ENCODE measurements around the gene TCF7L2. TPM values are rescaled to one million over a fixed set of nuclear protein-coding genes. Genes with fewer than 3 reads are reported as not detected.

Gene TCF7L2
- total and polyA plus RNA-seq, 2 donors (not counting 1 experiment from before 2014, with no cell fraction given): 3.4 to 5.0 TPM

GRCh38 chr10:113142601-113143362, 192.7 kb downstream of the TCF7L2 start:
- H3K27me3 ChIP-seq (ENCODE audit: control insufficient read depth, insufficient read depth, low read length): no peaks in the 10 kb centered on the region
- H3K79me2 ChIP-seq (ENCODE audit: control insufficient read depth, insufficient read depth, low read length): no peaks in the 10 kb centered on the region
- H3K9ac ChIP-seq (ENCODE audit: insufficient read depth, low read length): no peak overlapping the region
- no peak overlapping the region for H3K27ac ChIP-seq (ENCODE audit: insufficient read depth, low read length)
- no peak overlapping the region for H3K4me3 ChIP-seq (replicated peaks in 1 of 4; ENCODE audit: control extremely low read depth in 1 of 4, insufficient read depth in 1 of 4, low read depth in 3 of 4, low read length in 4 of 4)
- H3K4me1 ChIP-seq (ENCODE audit: control insufficient read depth, extremely low read depth, insufficient read depth, low read length): no peaks in the 10 kb centered on the region
- no peak for DNase-seq (ENCODE audit: low read depth in 2 of 2)
- H2AFZ ChIP-seq (ENCODE audit: low read length): no peak overlapping the region
- H3K9me3 ChIP-seq (ENCODE audit: control insufficient read depth, insufficient read depth, low read depth, low read length): no peaks in the 10 kb centered on the region
- no peaks in the 10 kb centered on the region for H4K20me1 ChIP-seq (ENCODE audit: control insufficient read depth, extremely low read depth, insufficient read depth, low read length)
- H3K36me3 ChIP-seq (ENCODE audit: control insufficient read depth, insufficient read depth, low read length): no peaks in the 10 kb centered on the region
- TF ChIP-seq CTCF (conservative IDR thresholded peaks at IDR 0.05 in 1 of 2, IDR thresholded peaks at IDR 0.05 in 1 of 2; ENCODE audit: low read depth in 1 of 2, low read length in 2 of 2) (no peak), EZH2 (IDR thresholded peaks at IDR 0.05; ENCODE audit: low read length, missing control alignments) (no peak)
- no peak overlapping the region for H3K4me2 ChIP-seq (ENCODE audit: extremely low read depth, insufficient read depth, low read length)

- TF ChIP-seq EZH2 (IDR thresholded peaks at IDR 0.05; ENCODE audit: low read length, missing control alignments) (no peak), CTCF (conservative IDR thresholded peaks at IDR 0.05 in 1 of 2, IDR thresholded peaks at IDR 0.05 in 1 of 2; ENCODE audit: low read depth in 1 of 2, low read length in 2 of 2) (no peak)
- DNase-seq (ENCODE audit: low read depth in 2 of 2): no peak
- Histone ChIP-seq H3K4me3 (replicated peaks in 1 of 4; ENCODE audit: control extremely low read depth in 1 of 4, insufficient read depth in 1 of 4, low read depth in 3 of 4, low read length in 4 of 4) (no peak overlapping the region), H3K79me2 (ENCODE audit: control insufficient read depth, insufficient read depth, low read length) (no peaks in the 10 kb centered on the region), H3K27me3 (ENCODE audit: control insufficient read depth, insufficient read depth, low read length) (no peaks in the 10 kb centered on the region), H3K36me3 (ENCODE audit: control insufficient read depth, insufficient read depth, low read length) (no peaks in the 10 kb centered on the region), H2AFZ (ENCODE audit: low read length) (no peak overlapping the region), H4K20me1 (ENCODE audit: control insufficient read depth, extremely low read depth, insufficient read depth, low read length) (no peaks in the 10 kb centered on the region), H3K4me2 (ENCODE audit: extremely low read depth, insufficient read depth, low read length) (no peak overlapping the region), H3K9ac (ENCODE audit: insufficient read depth, low read length) (no peak overlapping the region), H3K9me3 (ENCODE audit: control insufficient read depth, insufficient read depth, low read depth, low read length) (no peaks in the 10 kb centered on the region), H3K4me1 (ENCODE audit: control insufficient read depth, extremely low read depth, insufficient read depth, low read length) (no peaks in the 10 kb centered on the region), H3K27ac (ENCODE audit: insufficient read depth, low read length) (no peak overlapping the region)
These were observed 194.5 kb downstream of the TCF7L2 start for GRCh38 chr10:113144576-113144975.

DNA sequence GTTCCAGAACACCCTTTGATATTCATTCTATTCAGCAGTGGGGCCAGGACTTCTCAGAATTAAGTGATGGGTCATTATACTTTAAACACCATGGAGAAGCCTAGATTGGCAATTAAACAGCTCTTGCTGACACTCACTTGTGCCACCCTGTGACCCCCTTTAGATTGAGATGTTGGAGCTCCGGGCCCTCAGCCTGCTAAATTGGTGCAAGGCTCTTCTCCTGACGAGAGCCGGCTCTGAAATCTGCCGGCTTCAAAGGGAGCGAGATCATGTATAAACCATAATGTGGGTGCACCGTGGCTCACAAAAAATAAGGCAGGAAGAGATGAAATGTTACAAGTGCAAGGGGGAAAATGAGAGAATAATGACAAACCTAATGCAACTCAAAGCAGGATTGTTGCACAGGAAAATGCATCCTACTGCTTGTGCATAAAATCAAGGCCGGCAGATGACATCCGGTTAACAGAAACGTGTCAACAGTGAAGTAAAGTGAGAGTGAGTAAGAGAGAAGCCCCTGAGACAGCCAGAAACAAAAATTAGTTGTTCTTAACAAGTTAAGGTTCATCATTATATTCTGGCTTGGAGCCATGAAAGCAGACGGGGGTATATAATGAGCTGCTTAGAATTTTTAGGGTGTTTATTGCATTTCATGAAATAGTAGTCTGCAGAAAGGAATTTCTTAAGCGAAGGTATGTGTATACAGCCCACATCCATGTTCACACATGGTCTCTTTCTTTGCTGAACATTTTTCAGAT, 198.2 kb downstream of the TCF7L2 start:
- no peak for TF ChIP-seq EZH2 (IDR thresholded peaks at IDR 0.05; ENCODE audit: low read length, missing control alignments)
- no peak for TF ChIP-seq CTCF (conservative IDR thresholded peaks at IDR 0.05 in 1 of 2, IDR thresholded peaks at IDR 0.05 in 1 of 2; ENCODE audit: low read depth in 1 of 2, low read length in 2 of 2)
- no peaks in the 10 kb centered on the region for H3K79me2 ChIP-seq (ENCODE audit: control insufficient read depth, insufficient read depth, low read length)
- H3K4me1 ChIP-seq (ENCODE audit: control insufficient read depth, extremely low read depth, insufficient read depth, low read length): no peaks in the 10 kb centered on the region
- H3K27ac ChIP-seq (ENCODE audit: insufficient read depth, low read length): no peak overlapping the region
- no peak overlapping the region for H3K4me3 ChIP-seq (replicated peaks in 1 of 4; ENCODE audit: control extremely low read depth in 1 of 4, insufficient read depth in 1 of 4, low read depth in 3 of 4, low read length in 4 of 4)
- no peaks in the 10 kb centered on the region for H3K27me3 ChIP-seq (ENCODE audit: control insufficient read depth, insufficient read depth, low read length)
- no peak overlapping the region for H3K4me2 ChIP-seq (ENCODE audit: extremely low read depth, insufficient read depth, low read length)
- no peak overlapping the region for H3K9ac ChIP-seq (ENCODE audit: insufficient read depth, low read length)
- H3K9me3 ChIP-seq (ENCODE audit: control insufficient read depth, insufficient read depth, low read depth, low read length): no peaks in the 10 kb centered on the region
- no peaks in the 10 kb centered on the region for H4K20me1 ChIP-seq (ENCODE audit: control insufficient read depth, extremely low read depth, insufficient read depth, low read length)
- H2AFZ ChIP-seq (ENCODE audit: low read length): no peak overlapping the region
- no peak for DNase-seq (ENCODE audit: low read depth in 2 of 2)
- peaks cover 15% of the 10 kb centered on the region for H3K36me3 ChIP-seq (ENCODE audit: control insufficient read depth, insufficient read depth, low read length)
